Measurements from ENCODE around the gene DCST2.

Gene DCST2

GRCh38 chr1:155033524-155033923 lies at the start of gene DCST2, which contains the start of gene DCST1:
TSS of gene DCST2 (minus strand) at chr1:155033781. CDS start at chr1:155033701, 80 bp downstream.
TSS of gene DCST1 (plus strand) at chr1:155033824. CDS start at chr1:155034037, 213 bp downstream.
- no peak for DNase-seq (ENCODE audit: low read depth)

GRCh38 chr1:155083052-155083541 lies 49.5 kb upstream of the DCST2 start:
- no peak for DNase-seq (ENCODE audit: low read depth)

- no peak for DNase-seq (ENCODE audit: low read depth)
These were observed 48.9 kb upstream of the DCST2 start for GRCh38 chr1:155082301-155083051.

- no peak for DNase-seq (ENCODE audit: low read depth)
These were observed 48.1 kb upstream of the DCST2 start for GRCh38 chr1:155081472-155082300.

- DNase-seq (ENCODE audit: low read depth): no peak
These were observed 47.0 kb upstream of the DCST2 start for GRCh38 chr1:155080312-155081228.

- DNase-seq (ENCODE audit: low read depth): no peak
These were observed 46.1 kb upstream of the DCST2 start for GRCh38 chr1:155079487-155080311.

GRCh38 chr1:155079210-155079486 lies 45.6 kb upstream of the DCST2 start:
- DNase-seq (ENCODE audit: low read depth): no peak

- no peak for DNase-seq (ENCODE audit: low read depth)
These were observed 45.1 kb upstream of the DCST2 start, which contains the start of gene EFNA3 for GRCh38 chr1:155078469-155079209. TSS of gene EFNA3 (plus strand) at chr1:155078837. CDS start at chr1:155078942, 105 bp downstream.

GRCh38 chr1:155077758-155078445 lies 44.3 kb upstream of the DCST2 start:
- DNase-seq (ENCODE audit: low read depth): no peak

GRCh38 chr1:155077346-155077745 lies 43.8 kb upstream of the DCST2 start:
- no peak for DNase-seq (ENCODE audit: low read depth)

GRCh38 chr1:155076371-155076770 lies 42.8 kb upstream of the DCST2 start:
- no peak for DNase-seq (ENCODE audit: low read depth)

GRCh38 chr1:155075535-155075934 lies 42.0 kb upstream of the DCST2 start:
- DNase-seq (ENCODE audit: low read depth): no peak

- DNase-seq (ENCODE audit: low read depth): no peak
These were observed 40.0 kb upstream of the DCST2 start for GRCh38 chr1:155073377-155074242.

GRCh38 chr1:155072531-155073289 lies 39.1 kb upstream of the DCST2 start:
- no peak for DNase-seq (ENCODE audit: low read depth)

- no peak for DNase-seq (ENCODE audit: low read depth)
These were observed 38.1 kb upstream of the DCST2 start for GRCh38 chr1:155071701-155072100.

GRCh38 chr1:155070721-155071569 lies 37.4 kb upstream of the DCST2 start:
- no peak for DNase-seq (ENCODE audit: low read depth)

GRCh38 chr1:155070158-155070621 lies 36.6 kb upstream of the DCST2 start:
- DNase-seq (ENCODE audit: low read depth): no peak

Measured in HS-5 (cell line).